HepG2 (cell line): ENCODE measurements around the gene PROX1. TPM values are rescaled to one million over a fixed set of nuclear protein-coding genes. Genes with fewer than 3 reads are reported as not detected.

ENCODE experiments used
- AGO1 ChIP-seq: fragments of 200-400 bp; formaldehyde crosslinking; IDR thresholded peaks from 2 replicates; pipeline ENCODE4 v1.6.1; 2017; ENCODE audit warnings: mild to moderate bottlenecking, low read depth, low read length, moderate library complexity; ENCODE audit not compliant: poor library complexity, severe bottlenecking
- CENPT ChIP-seq: sonication (generic); formaldehyde crosslinking; IDR thresholded peaks from 2 replicates; pipeline ENCODE4 v1.8.0; 2022; ENCODE audit warnings: low read depth, mild to moderate bottlenecking, moderate library complexity, missing genetic modification reagents
- DZIP1 ChIP-seq: sonication (generic); formaldehyde crosslinking; IDR thresholded peaks from 2 replicates; pipeline ENCODE4 v1.5.0; 2020; ENCODE audit warnings: mild to moderate bottlenecking, missing genetic modification reagents
- KLF11 ChIP-seq: IDR thresholded peaks from 2 replicates; pipeline ENCODE4 v1.6.1; 2016; ENCODE audit warnings: missing compliant biosample characterization
- MYPOP ChIP-seq: sonication (generic); formaldehyde crosslinking; IDR thresholded peaks from 2 replicates; pipeline ENCODE4 v1.8.1; 2023; ENCODE audit warnings: mild to moderate bottlenecking, moderate library complexity, missing genetic modification reagents
- RBAK ChIP-seq: sonication (generic); formaldehyde crosslinking; IDR thresholded peaks from 2 replicates; pipeline ENCODE4 v1.5.1; 2020; ENCODE audit warnings: mild to moderate bottlenecking, missing genetic modification reagents
- RFX1 ChIP-seq: fragments of 450-650 bp; IDR thresholded peaks from 2 replicates; pipeline ENCODE4 v1.6.1; 2017
- SIX4 ChIP-seq: sonication (generic); formaldehyde crosslinking; IDR thresholded peaks from 2 replicates; pipeline ENCODE4 v1.4.0; 2020; ENCODE audit warnings: missing genetic modification reagents
- STAT6 ChIP-seq: sonication (generic); formaldehyde crosslinking; IDR thresholded peaks from 2 replicates; pipeline ENCODE4 v1.4.0; 2020; ENCODE audit warnings: missing genetic modification reagents, mild to moderate bottlenecking, borderline replicate concordance
- ZKSCAN1 ChIP-seq: fragments of 150-350 bp; IDR thresholded peaks from 2 replicates; pipeline ENCODE4 v1.6.1; 2014; ENCODE audit warnings: low read length
- ZMYM4 ChIP-seq: sonication (generic); formaldehyde crosslinking; IDR thresholded peaks from 2 replicates; pipeline ENCODE4 v1.8.1; 2023; ENCODE audit warnings: mild to moderate bottlenecking, missing genetic modification reagents
- ZNF512B ChIP-seq: sonication (generic); formaldehyde crosslinking; IDR thresholded peaks from 2 replicates; pipeline ENCODE4 v1.5.1; 2020; ENCODE audit warnings: missing genetic modification reagents, mild to moderate bottlenecking, borderline replicate concordance
- ZNF572 ChIP-seq: sonication (generic); formaldehyde crosslinking; IDR thresholded peaks from 2 replicates; pipeline ENCODE4 v1.5.1; 2020; ENCODE audit warnings: mild to moderate bottlenecking, missing genetic modification reagents
- ZNF737 ChIP-seq: sonication (generic); formaldehyde crosslinking; IDR thresholded peaks from 2 replicates; pipeline ENCODE4 v1.5.0; 2020; ENCODE audit warnings: missing genetic modification reagents, mild to moderate bottlenecking, borderline replicate concordance
- ZNF790 ChIP-seq: sonication (generic); formaldehyde crosslinking; IDR thresholded peaks from 2 replicates; pipeline ENCODE4 v1.8.0; 2022; ENCODE audit warnings: missing genetic modification reagents, mild to moderate bottlenecking, borderline replicate concordance
- ZNF839 ChIP-seq: sonication (generic); formaldehyde crosslinking; IDR thresholded peaks from 2 replicates; pipeline ENCODE4 v1.4.0; 2020; ENCODE audit warnings: missing genetic modification reagents, mild to moderate bottlenecking, borderline replicate concordance
- polyA plus RNA-seq, 8 experiments: library from polyadenylated mRNA; depleted of rRNA in 3 of 8; stranded (reverse) in 7 of 8; unstranded in 1 of 8; fragments of >200 nt; fragmentation: Illumina TruSeq in 4 of 8; extraction: Trizol in 4 of 8; gene quantifications; 2 replicates each; pipeline versions ENCODE4 v1.2.1 to v1.2.3, GENCODE V29; 2011 to 2016; ENCODE audit warnings: low read depth in 4 of 8, missing spikeins in 1 of 8, mixed read lengths in 1 of 8; ENCODE audit not compliant: insufficient read depth in 1 of 8
- total RNA-seq, 5 experiments: library from RNA; depleted of rRNA; stranded (reverse); fragments of >200 nt; fragmentation: Illumina TruSeq; extraction: Trizol; gene quantifications; 2 replicates each; pipeline ENCODE4 v1.2.3, GENCODE V29; 2016; ENCODE audit warnings: low read depth in 1 of 5

The PROX1 gene
- total and polyA plus RNA-seq, 2 of the 13 experiments (the other 11 are each of a cell fraction or from before 2014, with no cell fraction given) = 12.3 to 30.2 TPM

- TF ChIP-seq MYPOP (CRISPR knock-in tag) = no peak
- no peak for TF ChIP-seq RFX1
- no peak for TF ChIP-seq ZNF512B
- no peak for TF ChIP-seq KLF11 (CRISPR knock-in tag)
- no peak for TF ChIP-seq AGO1
- no peak for TF ChIP-seq RBAK (CRISPR knock-in tag)
- no peak for TF ChIP-seq ZKSCAN1
- peak; percentile 89 for TF ChIP-seq ZMYM4 (CRISPR knock-in tag)
- no peak for TF ChIP-seq DZIP1
- TF ChIP-seq ZNF839 = no peak
- no peak for TF ChIP-seq ZNF790 (CRISPR knock-in tag)
- no peak for TF ChIP-seq ZNF737 (CRISPR knock-in tag)
- no peak for TF ChIP-seq CENPT (CRISPR knock-in tag)
- peak; percentile 30; the same call in 1 of the 2 replicates for TF ChIP-seq SIX4 (CRISPR knock-in tag)
- no peak for TF ChIP-seq STAT6 (CRISPR knock-in tag)
- TF ChIP-seq ZNF572 (CRISPR knock-in tag) = no peak
Measured at GRCh38 chr1:213958346-213958745, 29.4 kb upstream of the PROX1 start (continued).
